ENCODE results near the gene COL4A2.

GRCh38 chr13:110486061-110486715 is 179.1 kb downstream of the COL4A2 start:
- TF ChIP-seq CTCF (IDR thresholded peaks at IDR 0.05 in 4 of 5, conservative IDR thresholded peaks at IDR 0.05 in 1 of 5), result no peak
- TF ChIP-seq POLR2A (IDR thresholded peaks at IDR 0.05), result no peak
